GM19467 (cell line): ENCODE measurements around the gene PTCD1.

ENCODE experiments used
- ATAC-seq: cut with Tn5 transposase; IDR thresholded peaks from one replicate; pipeline ENCODE4 v1.9.1; 2021; ENCODE audit warnings: mild to moderate bottlenecking, moderate library complexity; ENCODE audit not compliant: unreplicated experiment

Gene PTCD1

GRCh38 chr7:99373091-99374066 is 65.2 kb downstream of the PTCD1 start:
- ATAC-seq = no peak

- ATAC-seq = no peak
These were observed 66.1 kb downstream of the PTCD1 start for GRCh38 chr7:99372275-99373090.

- no peak for ATAC-seq
These were observed 67.2 kb downstream of the PTCD1 start for GRCh38 chr7:99371376-99371920.

- no peak for ATAC-seq
These were observed 68.7 kb downstream of the PTCD1 start for GRCh38 chr7:99369767-99370391.

- no peak for ATAC-seq
These were observed 69.7 kb downstream of the PTCD1 start for GRCh38 chr7:99368750-99369389.
